H9 (cell line): ENCODE data around the gene SEMA3F. TPM values are rescaled to one million over a fixed set of nuclear protein-coding genes. Genes with fewer than 3 reads are reported as not detected.

Experiments
- DNase-seq: peaks from one replicate; pipeline ENCODE4 v3.0.0-alpha.2; 2017
- H2AFZ ChIP-seq: one replicate; pipeline ENCODE4 v1.6.1; 2013; ENCODE audit warnings: mild to moderate bottlenecking, low read length, control low read depth, moderate library complexity
- H2AK5ac ChIP-seq: 2 replicates; pipeline ENCODE4 v1.6.1; 2013; ENCODE audit warnings: low read length, control low read depth, mixed read lengths; ENCODE audit not compliant: insufficient read length
- H2BK120ac ChIP-seq: one replicate; pipeline ENCODE4 v1.6.1; 2013; ENCODE audit warnings: low read depth, mild to moderate bottlenecking, low read length, control low read depth, inconsistent platforms; ENCODE audit not compliant: poor library complexity, severe bottlenecking
- H2BK12ac ChIP-seq: 2 replicates; pipeline ENCODE4 v1.6.1; 2013; ENCODE audit warnings: low read length, control low read depth, mixed read lengths, low read depth; ENCODE audit not compliant: insufficient read length
- H2BK15ac ChIP-seq: 2 replicates; pipeline ENCODE4 v1.6.1; 2013; ENCODE audit warnings: low read depth, low read length, control low read depth
- H2BK20ac ChIP-seq: one replicate; pipeline ENCODE4 v1.6.1; 2013; ENCODE audit warnings: low read depth, mild to moderate bottlenecking, low read length, control low read depth, inconsistent platforms; ENCODE audit not compliant: poor library complexity, severe bottlenecking
- H2BK5ac ChIP-seq: 2 replicates; pipeline ENCODE4 v1.6.1; 2013; ENCODE audit warnings: low read length, control low read depth, mixed read lengths; ENCODE audit not compliant: insufficient read length
- H3K14ac ChIP-seq: 2 replicates; pipeline ENCODE4 v1.6.1; 2013; ENCODE audit warnings: low read length, control low read depth; ENCODE audit not compliant: insufficient read depth
- H3K18ac ChIP-seq: 2 replicates; pipeline ENCODE4 v1.6.1; 2013; ENCODE audit warnings: low read depth, mild to moderate bottlenecking, mixed read lengths, low read length, control low read depth; ENCODE audit not compliant: insufficient read length
- H3K23ac ChIP-seq: 2 replicates; pipeline ENCODE4 v1.6.1; 2013; ENCODE audit warnings: low read length, control low read depth, mixed read lengths, low read depth; ENCODE audit not compliant: insufficient read length
- H3K23me2 ChIP-seq: 2 replicates; pipeline ENCODE4 v1.6.1; 2013; ENCODE audit warnings: low read depth, mild to moderate bottlenecking, mixed read lengths, low read length, control low read depth; ENCODE audit not compliant: insufficient read length, poor library complexity, severe bottlenecking
- H3K27ac ChIP-seq: 2 replicates; pipeline ENCODE4 v1.5.1; 2013; ENCODE audit warnings: low read length, control low read depth, mixed read lengths, low read depth; ENCODE audit not compliant: insufficient read length
- H3K27me3 ChIP-seq: 2 replicates; pipeline ENCODE4 v1.6.1; 2013; ENCODE audit warnings: low read length, control low read depth, inconsistent platforms; ENCODE audit not compliant: insufficient read depth
- H3K4ac ChIP-seq: 2 replicates; pipeline ENCODE4 v1.6.1; 2013; ENCODE audit warnings: low read depth, mild to moderate bottlenecking, control low read depth, inconsistent platforms, low read length, moderate library complexity
- H3K4me1 ChIP-seq: 2 replicates; pipeline ENCODE4 v1.6.1; 2013; ENCODE audit warnings: low read length, control low read depth, inconsistent platforms; ENCODE audit not compliant: insufficient read depth
- H3K4me2 ChIP-seq: 2 replicates; pipeline ENCODE4 v1.6.1; 2013; ENCODE audit warnings: low read length, control low read depth, mixed read lengths; ENCODE audit not compliant: insufficient read length, insufficient read depth
- H3K56ac ChIP-seq: 2 replicates; pipeline ENCODE4 v1.6.1; 2013; ENCODE audit warnings: low read depth, mild to moderate bottlenecking, mixed read lengths, low read length, control low read depth; ENCODE audit not compliant: insufficient read length
- H3K79me1 ChIP-seq: 2 replicates; pipeline ENCODE4 v1.6.1; 2013; ENCODE audit warnings: low read depth, mild to moderate bottlenecking, moderate library complexity, low read length, control low read depth, inconsistent platforms; ENCODE audit not compliant: insufficient read depth, poor library complexity, severe bottlenecking
- H3K79me2 ChIP-seq: 2 replicates; pipeline ENCODE4 v1.6.1; 2013; ENCODE audit warnings: low read length, control low read depth, inconsistent platforms; ENCODE audit not compliant: insufficient read depth
- H3K9ac ChIP-seq: 2 replicates; pipeline ENCODE4 v1.6.1; 2013; ENCODE audit warnings: low read length, control low read depth, mixed read lengths; ENCODE audit not compliant: insufficient read length; ENCODE audit errors: extremely low read depth
- H3K9me3 ChIP-seq: one replicate; pipeline ENCODE4 v1.6.1; 2013; ENCODE audit warnings: low read depth, low read length, inconsistent platforms; ENCODE audit not compliant: control insufficient read depth
- H3T11ph ChIP-seq: one replicate; pipeline ENCODE4 v1.6.1; 2013; ENCODE audit warnings: mild to moderate bottlenecking, low read length, control low read depth, inconsistent platforms
- H4K20me1 ChIP-seq: one replicate; pipeline ENCODE4 v1.6.1; 2013; ENCODE audit not compliant: control insufficient read depth, insufficient read length, insufficient read depth
- H4K5ac ChIP-seq: 2 replicates; pipeline ENCODE4 v1.6.1; 2013; ENCODE audit warnings: low read depth, mild to moderate bottlenecking, mixed read lengths, low read length, control low read depth; ENCODE audit not compliant: insufficient read length
- H4K8ac ChIP-seq: replicated peaks from 2 replicates; pipeline ENCODE4 v1.6.1; 2013; ENCODE audit warnings: low read length, control low read depth, mixed read lengths, low read depth; ENCODE audit not compliant: insufficient read length
- H4K91ac ChIP-seq: 2 replicates; pipeline ENCODE4 v1.6.1; 2013; ENCODE audit warnings: low read depth, mild to moderate bottlenecking, moderate library complexity, mixed read lengths, low read length, control low read depth; ENCODE audit not compliant: insufficient read length
- H3K27ac Mint-ChIP-seq, 3 experiments: 2 replicates in 2 of 3; 3 replicates in 1 of 3; pipeline ENCODE4 v1.8.0; 2020 to 2021; ENCODE audit warnings: mixed read lengths in 3 of 3, mild to moderate bottlenecking in 1 of 3, moderate library complexity in 1 of 3
- H3K27me3 Mint-ChIP-seq: 2 replicates; pipeline ENCODE4 v1.8.0; 2021; ENCODE audit warnings: low read depth, mild to moderate bottlenecking, moderate library complexity, mixed read lengths
- H3K36me3 Mint-ChIP-seq, 3 experiments: 2 replicates in 2 of 3; 3 replicates in 1 of 3; pipeline ENCODE4 v1.8.0; 2020 to 2021; ENCODE audit warnings: low read depth in 3 of 3, mixed read lengths in 3 of 3; ENCODE audit not compliant: insufficient read depth in 1 of 3
- H3K4me1 Mint-ChIP-seq, 2 experiments: 2 replicates each; pipeline ENCODE4 v1.8.0; 2020; ENCODE audit warnings: mixed read lengths in 2 of 2
- H3K4me3 Mint-ChIP-seq, 2 experiments: 2 replicates in 1 of 2; 3 replicates in 1 of 2; pipeline ENCODE4 v1.8.0; 2020 to 2021; ENCODE audit warnings: mild to moderate bottlenecking in 2 of 2, mixed read lengths in 2 of 2, moderate library complexity in 1 of 2
- H3K9me3 Mint-ChIP-seq, 2 experiments: 2 replicates in 1 of 2; 3 replicates in 1 of 2; pipeline ENCODE4 v1.8.0; 2020; ENCODE audit warnings: mild to moderate bottlenecking in 2 of 2, mixed read lengths in 2 of 2, moderate library complexity in 1 of 2
- CTCF ChIP-seq: fragments of 200-600 bp; sonication (generic); conservative IDR thresholded peaks from 3 replicates; pipeline ENCODE4 v1.8.0; 2021; ENCODE audit warnings: antibody characterized with exemption, mild to moderate bottlenecking
- WGBS: extraction: QIAGEN DNeasy Blood & Tissue Kit; methylation state at CpG from one replicate; pipeline ENCODE4 v1.1.7; 2013; ENCODE audit warnings: missing lambda C conversion rate, low lambda C conversion rate, mixed read lengths; ENCODE audit not compliant: insufficient read length; ENCODE audit errors: extremely low coverage; 5-methylcytosine and 5-hydroxymethylcytosine counted together
- total RNA-seq: library from RNA; stranded (reverse); gene quantifications from 2 replicates; pipeline ENCODE4 v1.2.1, GENCODE V29; 2021

SEMA3F gene
- total RNA-seq, 1 experiment from 2014 or later: 14.3 TPM

GRCh38 chr3:50220109-50220508 lies 65.0 kb downstream of the SEMA3F start:
- no CpG with 5 or more reads among the region's 6 CpGs for WGBS
- Histone ChIP-seq H3K4me2 (no peak overlapping the region), H3K27ac (no peak overlapping the region), H3K4ac (no peak overlapping the region), H3K56ac (no peak overlapping the region), H2BK120ac (no peak overlapping the region), H3K79me1 (no peaks in the 10 kb centered on the region), H3K23me2 (no peaks in the 10 kb centered on the region), H4K91ac (no peak overlapping the region), H4K20me1 (no peaks in the 10 kb centered on the region), H3K4me1 (no peaks in the 10 kb centered on the region), H3K9me3 (no peaks in the 10 kb centered on the region), H2BK15ac (no peak overlapping the region), H3K27me3 (no peaks in the 10 kb centered on the region), H2BK20ac (no peak overlapping the region), H4K8ac (no peak overlapping the region), H4K5ac (no peak overlapping the region), H3K9ac (no peak overlapping the region), H3T11ph (no peak overlapping the region), H2AK5ac (no peak overlapping the region), H2AFZ (no peak overlapping the region), H3K18ac (no peak overlapping the region), H3K14ac (no peak overlapping the region; the same call in 1 of the 2 replicates), H2BK12ac (no peak overlapping the region), H3K79me2 (no peaks in the 10 kb centered on the region), H2BK5ac (no peak overlapping the region), H3K23ac (no peak overlapping the region)
- Mint-ChIP-seq H3K4me1 (peaks cover 0 to 4% of the 10 kb centered on the region in 2 experiments; a peak in 3 of 4 replicates), H3K27ac (0 out of 7 replicates have a peak overlapping the region, but pooled peaks of 1 of the 3 experiments have one; percentile 25), H3K27me3 (peaks cover 18% of the 10 kb centered on the region), H3K36me3 (no peaks in the 10 kb centered on the region), H3K9me3 (peaks cover 0 to 4% of the 10 kb centered on the region in 2 experiments; a peak in 1 of 5 replicates), H3K4me3 (no peak overlapping the region)
- no peak for TF ChIP-seq CTCF
- DNase-seq: no peak
